Nephron (organoid): ENCODE data around the gene SNX3.

ENCODE experiments used
- H3K27ac Mint-ChIP-seq, 3 experiments: 2 replicates each; pipeline ENCODE4 v1.8.0; 2020; ENCODE audit warnings: mixed read lengths in 3 of 3, mild to moderate bottlenecking in 2 of 3, moderate library complexity in 1 of 3
- H3K27me3 Mint-ChIP-seq: 2 replicates; pipeline ENCODE4 v1.8.0; 2021; ENCODE audit warnings: low read depth, mild to moderate bottlenecking, moderate library complexity, mixed read lengths
- H3K36me3 Mint-ChIP-seq: 2 replicates; pipeline ENCODE4 v1.8.0; 2020; ENCODE audit warnings: low read depth, mixed read lengths
- H3K4me1 Mint-ChIP-seq: 2 replicates; pipeline ENCODE4 v1.8.0; 2020; ENCODE audit warnings: mixed read lengths
- H3K4me3 Mint-ChIP-seq, 3 experiments: 2 replicates each; pipeline ENCODE4 v1.8.0; 2020; ENCODE audit warnings: mild to moderate bottlenecking in 3 of 3, mixed read lengths in 3 of 3, moderate library complexity in 2 of 3
- H3K9me3 Mint-ChIP-seq: 2 replicates; pipeline ENCODE4 v1.8.0; 2020; ENCODE audit warnings: mixed read lengths
- CTCF ChIP-seq, 3 experiments: fragments of 200-600 bp; sonication (generic); IDR thresholded peaks; one replicate each; pipeline ENCODE4 v1.5.0; 2021; ENCODE audit warnings: antibody characterized with exemption in 3 of 3; ENCODE audit not compliant: unreplicated experiment in 3 of 3

Gene SNX3

DNA sequence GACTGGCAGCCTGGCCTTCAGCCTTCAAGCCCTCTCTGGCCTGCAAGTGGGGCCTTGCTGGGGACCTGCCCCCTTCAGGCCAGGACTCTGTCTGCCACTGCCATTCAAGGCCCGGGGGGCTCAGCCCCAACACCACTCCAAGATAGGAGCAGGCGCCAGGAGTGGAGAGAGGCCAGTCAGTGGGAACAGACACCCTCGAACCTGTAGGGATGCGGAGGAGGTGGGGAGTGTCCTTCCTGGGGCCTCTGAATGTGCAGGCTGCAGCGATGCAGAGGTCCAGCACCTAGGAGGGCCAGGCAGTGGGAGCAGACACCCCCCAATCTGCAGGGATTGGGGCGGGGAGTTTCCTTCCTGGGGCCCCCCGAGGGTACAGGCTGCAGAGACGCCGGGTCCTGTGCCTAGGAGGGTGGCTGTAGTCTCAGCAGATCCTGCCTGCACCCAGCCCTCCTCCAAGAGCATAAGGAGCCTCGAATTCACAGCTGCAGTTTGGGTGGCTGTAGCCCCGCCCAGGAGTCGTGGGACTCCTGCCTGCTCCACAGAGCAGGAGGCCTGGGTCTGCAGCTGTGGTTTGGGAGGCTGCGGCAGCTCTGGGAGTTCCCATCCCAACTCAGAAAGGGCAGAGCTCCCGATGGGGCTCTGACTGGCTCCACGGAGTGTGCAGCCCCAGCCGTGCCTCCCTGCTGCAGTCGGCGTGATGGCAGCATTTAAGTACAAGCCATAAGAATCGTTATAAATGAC is 61.9 kb downstream of the SNX3 start:
- Mint-ChIP-seq H3K4me1 (peaks cover 6% of the 10 kb centered on the region), H3K36me3 (no peaks in the 10 kb centered on the region), H3K27ac (no peak overlapping the region), H3K27me3 (no peaks in the 10 kb centered on the region), H3K4me3 (no peak overlapping the region), H3K9me3 (no peaks in the 10 kb centered on the region)
- TF ChIP-seq CTCF (IDR thresholded peaks at IDR 0.05; ENCODE audit: unreplicated experiment in 3 of 3) = no peak

GRCh38 chr6:108195209-108195608 is 65.6 kb downstream of the SNX3 start:
- Mint-ChIP-seq H3K9me3 (no peaks in the 10 kb centered on the region), H3K27ac (no peak overlapping the region), H3K4me1 (no peaks in the 10 kb centered on the region), H3K27me3 (peaks cover 4% of the 10 kb centered on the region), H3K4me3 (no peak overlapping the region), H3K36me3 (no peaks in the 10 kb centered on the region)
- no peak for TF ChIP-seq CTCF (IDR thresholded peaks at IDR 0.05; ENCODE audit: unreplicated experiment in 3 of 3)

GRCh38 chr6:108194503-108194902 is 66.3 kb downstream of the SNX3 start:
- H3K27me3 Mint-ChIP-seq = peaks cover 11% of the 10 kb centered on the region
- H3K9me3 Mint-ChIP-seq = no peaks in the 10 kb centered on the region
- H3K27ac Mint-ChIP-seq = no peak overlapping the region
- no peak overlapping the region for H3K4me3 Mint-ChIP-seq
- no peaks in the 10 kb centered on the region for H3K4me1 Mint-ChIP-seq
- no peak for TF ChIP-seq CTCF (IDR thresholded peaks at IDR 0.05; ENCODE audit: unreplicated experiment in 3 of 3)
- no peaks in the 10 kb centered on the region for H3K36me3 Mint-ChIP-seq

DNA sequence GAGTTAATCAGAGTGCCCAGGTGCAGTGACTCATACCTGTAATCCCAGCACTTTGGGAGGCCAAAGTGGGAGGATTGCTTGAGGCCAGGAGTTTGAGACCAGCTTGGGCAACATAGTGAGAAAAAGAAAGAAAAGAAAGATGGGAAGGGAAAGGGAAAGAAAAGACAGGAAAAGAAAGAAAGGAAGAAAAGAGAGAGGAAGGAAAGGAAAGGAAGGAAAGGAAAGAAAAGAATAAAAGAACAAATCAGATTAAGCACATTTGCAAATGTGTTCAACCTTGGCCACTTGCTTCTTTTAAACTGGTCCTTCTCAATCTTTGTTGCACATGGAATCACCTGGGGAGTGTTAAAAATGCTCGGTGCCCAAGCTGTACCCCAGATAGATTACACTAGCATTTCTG is 67.0 kb downstream of the SNX3 start:
- H3K27ac Mint-ChIP-seq = no peak overlapping the region

DNA sequence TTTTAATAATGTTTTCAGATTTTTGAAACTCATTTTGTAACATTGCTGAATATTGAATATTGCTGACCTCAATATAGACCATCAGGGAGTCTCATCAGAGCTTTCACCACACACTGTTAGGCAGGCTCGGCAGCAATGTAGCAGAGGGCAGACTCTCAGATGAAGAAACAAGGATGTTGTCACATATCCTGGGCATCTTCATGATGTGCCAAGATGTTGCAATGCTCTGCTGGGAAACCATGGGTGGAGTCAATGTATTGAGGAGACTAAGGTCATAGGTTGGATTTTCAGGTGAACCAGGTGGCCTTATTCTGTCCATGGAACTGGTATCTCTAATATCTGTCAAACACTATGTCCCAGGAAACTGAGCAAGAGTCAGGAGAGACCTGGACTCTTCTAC is 67.7 kb downstream of the SNX3 start:
- Mint-ChIP-seq H3K4me3 (no peak overlapping the region), H3K36me3 (no peaks in the 10 kb centered on the region), H3K9me3 (no peaks in the 10 kb centered on the region)

More for the DNA sequence above, 67.0 kb downstream of the SNX3 start:
- H3K4me3 Mint-ChIP-seq = no peak overlapping the region
- H3K9me3 Mint-ChIP-seq = no peaks in the 10 kb centered on the region
- peaks cover 18% of the 10 kb centered on the region for H3K27me3 Mint-ChIP-seq
- TF ChIP-seq CTCF (IDR thresholded peaks at IDR 0.05; ENCODE audit: unreplicated experiment in 3 of 3) = no peak
- H3K36me3 Mint-ChIP-seq = no peaks in the 10 kb centered on the region
- no peaks in the 10 kb centered on the region for H3K4me1 Mint-ChIP-seq

More for the DNA sequence above, 67.7 kb downstream of the SNX3 start:
- Mint-ChIP-seq H3K27ac (no peak overlapping the region), H3K4me1 (no peaks in the 10 kb centered on the region), H3K27me3 (peaks cover 24% of the 10 kb centered on the region)
- TF ChIP-seq CTCF (IDR thresholded peaks at IDR 0.05; ENCODE audit: unreplicated experiment in 3 of 3) = no peak
